22Rv1 (cell line): ENCODE results near the gene SULF2.

Source experiments
- H3K27ac ChIP-seq: fragments of 450-650 bp; 2 replicates; pipeline ENCODE4 v1.5.1; 2017
- CTCF ChIP-seq: fragments of 450-650 bp; IDR thresholded peaks from 2 replicates; pipeline ENCODE4 v1.5.1; 2017; ENCODE audit warnings: mild to moderate bottlenecking
- ZFX ChIP-seq: fragments of 450-650 bp; IDR thresholded peaks from 2 replicates; pipeline ENCODE4 v1.6.1; 2017; ENCODE audit warnings: antibody characterized with exemption, borderline replicate concordance

Gene SULF2

GRCh38 chr20:47720636-47721427 is 64.4 kb downstream of the SULF2 start:
- no peak for TF ChIP-seq ZFX
- TF ChIP-seq CTCF: no peak

GRCh38 chr20:47719625-47720024 is 65.7 kb downstream of the SULF2 start:
- no peak for TF ChIP-seq CTCF
- TF ChIP-seq ZFX: no peak

More at GRCh38 chr20:47720636-47721427, 64.4 kb downstream of the SULF2 start:
- no peak overlapping the region for H3K27ac ChIP-seq

GRCh38 chr20:47719211-47719610 is 66.1 kb downstream of the SULF2 start:
- no peak for TF ChIP-seq ZFX
- no peak for TF ChIP-seq CTCF

More at GRCh38 chr20:47719625-47720024, 65.7 kb downstream of the SULF2 start:
- H3K27ac ChIP-seq: no peak overlapping the region

GRCh38 chr20:47718398-47718797 is 66.9 kb downstream of the SULF2 start:
- TF ChIP-seq CTCF (no peak), ZFX (no peak)
- H3K27ac ChIP-seq: no peak overlapping the region

More at GRCh38 chr20:47719211-47719610, 66.1 kb downstream of the SULF2 start:
- H3K27ac ChIP-seq: no peak overlapping the region

- no peak overlapping the region for H3K27ac ChIP-seq
- TF ChIP-seq CTCF (no peak), ZFX (no peak)
Measured at GRCh38 chr20:47717421-47717820, 67.9 kb downstream of the SULF2 start.

GRCh38 chr20:47713878-47714450 is 71.3 kb downstream of the SULF2 start:
- TF ChIP-seq ZFX (no peak), CTCF (no peak)
- no peak overlapping the region for H3K27ac ChIP-seq

- TF ChIP-seq CTCF: no peak
- no peak for TF ChIP-seq ZFX
- H3K27ac ChIP-seq: no peak overlapping the region
Measured at GRCh38 chr20:47713163-47713562, 72.1 kb downstream of the SULF2 start.
